Activated T-cell treated with anti-CD3 and anti-CD28 coated beads, Interleukin-2, amount 50 U/mL, for 4 hours (primary cell): Measurements from ENCODE around the gene AXIN1. TPM values are rescaled to one million over a fixed set of nuclear protein-coding genes. Genes with fewer than 3 reads are reported as not detected.

Experiments used
- ATAC-seq, 2 donors: fragments of 200-7000 bp; cut with Tn5 transposase; one replicate each; pipeline ENCODE4 v1.10.0; 2021
- DNase-seq: peaks from one replicate; pipeline ENCODE4 v3.0.0-alpha.2; 2020
- H3K27me3 Mint-ChIP-seq: one replicate; pipeline ENCODE4 v1.8.0; 2021; ENCODE audit warnings: low read depth, mixed read lengths
- H3K36me3 Mint-ChIP-seq: one replicate; pipeline ENCODE4 v1.8.0; 2022; ENCODE audit warnings: mixed read lengths; ENCODE audit not compliant: insufficient read depth
- H3K4me1 Mint-ChIP-seq: one replicate; pipeline ENCODE4 v1.8.0; 2021; ENCODE audit warnings: low read depth, mixed read lengths
- H3K4me3 Mint-ChIP-seq: one replicate; pipeline ENCODE4 v1.8.0; 2021; ENCODE audit warnings: mild to moderate bottlenecking, moderate library complexity, mixed read lengths
- H3K9me3 Mint-ChIP-seq: one replicate; pipeline ENCODE4 v1.8.0; 2021; ENCODE audit warnings: mixed read lengths
- total RNA-seq, 3 donors: library from RNA; stranded (reverse); gene quantifications; one replicate each; pipeline ENCODE4 v1.2.1, GENCODE V29; 2021

The AXIN1 gene
- total RNA-seq, 3 donors from 2014 or later, result 34.1 to 40.4 (median 35.4) TPM

DNA sequence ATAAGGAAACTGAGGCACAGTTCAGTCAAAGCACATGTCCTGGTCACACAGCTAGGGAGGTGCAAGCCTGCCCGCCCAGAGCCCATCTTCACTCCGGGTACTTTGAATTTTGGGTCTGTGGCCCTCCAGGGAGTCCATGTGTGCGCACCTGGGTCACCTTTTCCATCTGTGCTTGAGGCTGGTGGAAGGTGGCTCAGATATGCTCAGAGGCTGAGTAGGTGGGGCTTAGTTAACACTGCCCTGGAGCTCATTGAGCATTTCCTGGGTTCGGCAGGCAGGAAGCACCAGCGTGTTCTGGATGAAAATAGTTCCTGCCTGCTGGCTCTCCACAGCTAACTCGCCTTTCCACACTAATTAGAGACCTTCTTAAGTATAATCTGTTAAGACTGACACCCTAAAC, 98.7 kb downstream of the AXIN1 start:
- ATAC-seq (no peak), DNase-seq (no peak)
- peak overlapping the region; percentile 13 for H3K4me3 Mint-ChIP-seq
- H3K9me3 Mint-ChIP-seq, result no peaks in the 10 kb centered on the region
- H3K36me3 Mint-ChIP-seq, result peaks cover 16% of the 10 kb centered on the region
- H3K27me3 Mint-ChIP-seq, result no peaks in the 10 kb centered on the region
- peaks cover 21% of the 10 kb centered on the region for H3K4me1 Mint-ChIP-seq

DNA sequence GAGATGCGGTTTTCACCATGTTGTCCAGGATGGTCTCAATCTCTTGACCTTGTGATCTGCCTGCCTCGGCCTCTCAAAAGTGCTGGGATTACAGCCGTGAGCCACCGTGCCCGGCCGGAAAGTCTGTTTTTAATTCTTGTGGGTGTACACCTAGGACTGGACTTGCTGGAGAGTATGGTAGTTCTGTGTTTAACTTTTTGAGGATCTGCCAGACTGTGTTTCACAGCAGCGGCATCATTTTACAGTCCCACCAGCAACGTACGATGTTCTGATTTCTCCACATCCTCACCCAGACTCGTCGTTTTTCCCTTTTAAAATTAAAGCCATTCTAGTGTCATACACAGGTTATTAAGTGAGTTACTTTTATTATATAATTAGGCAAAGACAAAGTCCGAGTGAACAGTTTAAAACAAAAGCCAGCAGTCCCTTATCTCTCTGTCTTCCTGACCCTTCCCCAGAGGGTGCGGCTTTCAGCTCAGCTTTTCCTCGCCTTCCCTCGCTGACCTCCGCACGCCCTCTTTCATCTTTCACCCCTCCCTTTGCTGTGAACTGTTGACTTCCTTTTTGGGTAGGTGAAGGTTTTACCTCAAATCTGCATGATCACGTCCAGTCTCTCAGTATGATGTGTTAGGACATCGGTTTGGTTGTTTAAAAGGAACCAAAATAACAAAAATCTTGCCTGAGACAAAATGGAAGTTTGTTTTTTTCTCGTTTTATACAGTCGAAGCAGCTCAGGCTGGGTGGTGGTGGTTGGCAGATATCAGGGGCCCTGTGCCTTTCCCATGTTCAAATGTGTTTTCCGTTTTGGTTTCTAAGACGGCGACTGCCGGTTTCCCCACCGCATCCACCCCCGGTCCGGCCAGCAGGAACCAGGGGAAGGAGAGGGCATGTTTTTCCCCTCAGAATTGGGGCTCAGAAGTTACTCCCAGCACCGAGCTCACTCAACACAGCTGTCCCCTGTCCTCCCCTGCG, 99.9 kb downstream of the AXIN1 start:
- DNase-seq (no peak), ATAC-seq (peak; percentile 74 to 85)
- Mint-ChIP-seq H3K9me3 (no peaks in the 10 kb centered on the region), H3K4me3 (peak overlapping the region; percentile 74), H3K4me1 (peaks cover 21% of the 10 kb centered on the region), H3K36me3 (peaks cover 16% of the 10 kb centered on the region), H3K27me3 (no peaks in the 10 kb centered on the region)

DNA sequence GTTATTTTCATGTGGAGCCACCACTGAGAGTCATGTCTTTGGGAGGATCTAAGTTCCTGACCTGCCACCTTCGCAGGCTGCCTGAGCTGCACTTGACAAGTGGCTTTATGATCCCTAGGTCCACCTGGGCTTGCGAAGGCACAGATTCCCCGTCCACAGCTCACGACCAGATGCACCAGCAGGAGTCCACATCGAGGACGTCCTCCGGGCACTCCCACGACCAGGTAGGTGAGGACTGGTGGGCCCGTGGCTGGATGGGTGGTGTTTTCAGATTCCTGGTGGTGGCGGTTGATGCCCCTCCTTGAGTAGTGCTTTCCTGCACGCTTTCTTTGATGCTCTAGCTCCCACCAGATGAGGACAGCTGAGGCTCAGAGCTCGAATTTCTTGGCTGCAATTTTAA, 103.1 kb downstream of the AXIN1 start:
- Mint-ChIP-seq H3K4me1 (peaks cover 17% of the 10 kb centered on the region), H3K36me3 (peaks cover 12% of the 10 kb centered on the region), H3K27me3 (no peaks in the 10 kb centered on the region), H3K9me3 (no peaks in the 10 kb centered on the region), H3K4me3 (no peak overlapping the region)
- ATAC-seq (no peak), DNase-seq (no peak)

DNA sequence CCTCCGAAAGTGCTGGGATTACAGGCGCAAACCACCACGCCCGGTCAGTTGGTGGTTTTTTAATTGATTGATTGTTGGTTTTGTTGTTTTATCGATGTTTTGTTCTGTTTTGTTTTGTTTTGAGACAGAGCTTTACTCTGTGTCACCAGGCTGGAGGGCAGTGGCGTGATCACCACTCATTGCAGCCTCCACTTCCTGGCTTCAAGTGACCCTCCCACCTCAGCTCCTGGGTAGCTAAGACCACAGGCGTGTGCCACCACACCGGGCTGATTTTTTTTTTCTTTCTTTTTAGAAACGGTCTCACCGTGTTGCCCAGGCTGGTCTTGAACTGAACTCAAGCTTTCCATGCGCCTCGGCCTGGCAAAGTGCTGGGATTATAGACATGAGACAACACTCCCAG, 105.5 kb downstream of the AXIN1 start:
- peaks cover 8% of the 10 kb centered on the region for H3K36me3 Mint-ChIP-seq
- peaks cover 1% of the 10 kb centered on the region for H3K4me1 Mint-ChIP-seq
- H3K9me3 Mint-ChIP-seq, result no peaks in the 10 kb centered on the region
- no peak overlapping the region for H3K4me3 Mint-ChIP-seq
- no peak for DNase-seq
- no peak for ATAC-seq
- H3K27me3 Mint-ChIP-seq, result no peaks in the 10 kb centered on the region

DNA sequence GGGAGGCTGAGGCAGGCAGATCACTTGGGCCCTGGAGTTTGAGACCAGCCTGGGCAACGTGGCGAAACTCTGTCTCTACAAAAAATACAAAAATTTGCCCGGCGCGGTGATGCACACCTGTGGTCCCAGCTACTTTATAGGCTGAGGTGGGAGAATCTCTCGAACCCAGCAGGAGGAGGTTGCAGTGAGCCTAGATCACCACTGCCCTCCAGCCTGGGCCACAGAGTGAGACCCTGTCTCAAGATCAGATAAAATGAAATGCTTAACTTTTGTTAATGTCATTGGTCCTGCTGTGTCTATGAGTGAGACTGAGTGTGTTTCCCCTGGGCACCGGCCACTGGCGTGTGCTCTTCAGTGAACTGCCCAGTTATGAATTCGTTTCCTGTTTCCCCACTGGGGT, 107.4 kb downstream of the AXIN1 start:
- Mint-ChIP-seq H3K4me1 (peaks cover 3% of the 10 kb centered on the region), H3K36me3 (peaks cover 2% of the 10 kb centered on the region), H3K4me3 (no peak overlapping the region), H3K9me3 (no peaks in the 10 kb centered on the region), H3K27me3 (no peaks in the 10 kb centered on the region)
- no peak for ATAC-seq
- no peak for DNase-seq

DNA sequence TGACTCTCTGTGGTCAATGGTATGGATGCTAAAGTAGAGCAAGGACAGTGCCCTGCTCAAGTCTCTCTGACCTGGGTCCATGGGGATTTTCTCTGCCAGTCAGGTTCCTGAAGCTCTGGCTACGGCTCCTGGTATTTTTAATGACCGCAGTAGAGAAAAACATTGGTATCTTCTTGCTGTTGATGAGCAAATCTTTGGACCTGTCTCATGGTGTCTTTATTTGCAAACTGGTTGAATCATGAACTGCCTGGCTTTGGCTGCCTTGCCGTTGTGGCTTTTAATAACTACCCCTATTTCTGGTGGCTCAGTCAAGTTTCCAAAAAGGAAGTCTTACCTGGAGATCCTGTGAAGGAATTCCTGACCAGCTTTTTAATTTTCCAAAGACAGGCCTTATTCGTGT, 109.2 kb downstream of the AXIN1 start:
- Mint-ChIP-seq H3K4me1 (peaks cover 9% of the 10 kb centered on the region), H3K4me3 (no peak overlapping the region), H3K27me3 (no peaks in the 10 kb centered on the region), H3K36me3 (peaks cover 2% of the 10 kb centered on the region), H3K9me3 (no peaks in the 10 kb centered on the region)
- ATAC-seq (no peak), DNase-seq (no peak)

DNA sequence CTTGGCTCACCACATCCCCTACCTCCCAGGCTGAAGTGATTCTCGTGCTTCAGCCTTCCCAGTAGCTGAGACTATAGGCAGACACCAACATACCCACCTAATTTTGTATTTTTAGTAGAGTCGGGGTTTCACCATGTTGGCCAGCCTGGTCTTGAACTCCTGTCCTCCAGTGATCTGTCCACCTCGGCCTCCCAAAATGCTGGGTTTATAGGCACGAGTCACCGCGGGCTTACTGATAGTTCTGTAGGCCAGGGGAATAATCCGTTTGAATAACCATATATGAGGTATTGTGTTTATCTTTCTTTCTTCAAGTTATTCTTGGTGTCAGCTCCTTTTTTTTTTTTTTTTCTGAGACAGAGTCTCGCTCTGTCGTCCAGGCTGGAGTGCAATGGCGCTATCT, 110.2 kb downstream of the AXIN1 start:
- Mint-ChIP-seq H3K27me3 (no peaks in the 10 kb centered on the region), H3K4me3 (no peak overlapping the region), H3K9me3 (no peaks in the 10 kb centered on the region), H3K36me3 (peaks cover 2% of the 10 kb centered on the region), H3K4me1 (peaks cover 10% of the 10 kb centered on the region)
- DNase-seq, result no peak
- no peak for ATAC-seq

DNA sequence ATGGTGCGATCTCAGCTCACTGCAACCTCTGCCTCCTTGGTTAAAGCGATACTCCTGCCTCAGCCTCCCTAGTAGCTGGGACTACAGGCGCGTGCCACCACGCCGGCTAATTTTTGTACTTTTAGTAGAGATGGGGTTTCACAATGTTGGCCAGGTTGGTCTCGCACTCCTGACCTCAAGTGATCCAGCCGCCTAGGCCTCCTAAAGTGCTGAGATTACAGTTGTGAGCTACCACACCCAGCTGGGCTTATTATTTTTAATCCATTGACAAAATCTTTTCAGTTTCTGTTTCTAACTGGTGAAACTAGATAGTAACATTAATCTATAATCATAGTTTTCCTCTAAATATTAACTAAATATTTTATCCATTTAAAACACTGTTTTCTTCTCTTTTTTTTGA, 112.0 kb downstream of the AXIN1 start:
- Mint-ChIP-seq H3K27me3 (no peaks in the 10 kb centered on the region), H3K4me3 (no peak overlapping the region), H3K9me3 (no peaks in the 10 kb centered on the region), H3K36me3 (peaks cover 2% of the 10 kb centered on the region), H3K4me1 (peaks cover 13% of the 10 kb centered on the region)
- no peak for DNase-seq
- no peak for ATAC-seq

DNA sequence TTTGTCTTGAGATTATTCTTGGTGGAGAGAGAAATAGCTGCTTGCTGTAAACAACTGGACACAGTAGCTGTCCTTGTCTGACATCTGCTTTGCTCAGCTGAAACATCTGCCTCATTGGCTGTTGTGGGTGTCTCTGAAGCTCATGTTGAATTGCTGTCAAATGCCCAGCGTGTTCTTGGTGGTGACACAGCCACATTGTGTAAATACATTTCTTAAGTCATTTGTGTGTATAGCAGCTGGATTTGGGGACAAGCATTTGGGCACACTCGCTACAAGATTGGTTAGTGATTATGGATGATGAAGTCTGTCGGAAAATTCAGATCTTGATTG, 112.6 kb downstream of the AXIN1 start:
- Mint-ChIP-seq H3K4me1 (peaks cover 19% of the 10 kb centered on the region), H3K36me3 (no peaks in the 10 kb centered on the region), H3K27me3 (no peaks in the 10 kb centered on the region), H3K4me3 (no peak overlapping the region), H3K9me3 (no peaks in the 10 kb centered on the region)
- ATAC-seq (no peak), DNase-seq (no peak)

Other genes with a start within 250 kb of the AXIN1 start
- 10 to 100 TPM; 48.1 to 60.0 (median 55.9) TPM for gene NPRL3, start 214.1 kb downstream of the AXIN1 start, total RNA-seq
- gene HBZ, start 200.1 kb downstream of the AXIN1 start, total RNA-seq, result under 1 TPM; 0.38 to 0.45 (median 0.43) TPM
- not detected for gene HBM, start 186.7 kb downstream of the AXIN1 start, total RNA-seq
- gene HBA2, start 179.8 kb downstream of the AXIN1 start, total RNA-seq, result not detected
- gene HBA1, start 176.0 kb downstream of the AXIN1 start, total RNA-seq, result 1 to 10 TPM; 1.8 to 2.3 (median 2.3) TPM
- 1 to 10 TPM in 1 of 3 donors, under 1 TPM in 2; 0.43 to 1.6 (median 0.48) TPM for gene HBQ1, start 172.3 kb downstream of the AXIN1 start, total RNA-seq
- gene LUC7L, start 123.3 kb downstream of the AXIN1 start, total RNA-seq, result 10 to 100 TPM; 76.0 to 82.0 (median 76.2) TPM
- 10 to 100 TPM; 14.5 to 19.3 (median 17.3) TPM for gene FAM234A, start 117.9 kb downstream of the AXIN1 start, total RNA-seq
- gene RGS11, start 76.8 kb downstream of the AXIN1 start, total RNA-seq, result under 1 TPM in 1 of 3 donors, not detected in 2; 0.18 TPM
- gene ARHGDIG, start 72.1 kb downstream of the AXIN1 start, total RNA-seq, result not detected
- not detected for gene PDIA2, start 69.6 kb downstream of the AXIN1 start, total RNA-seq
- 100 to 1,000 TPM; 124 to 136 (median 128) TPM for gene MRPL28, start 17.8 kb upstream of the AXIN1 start, total RNA-seq
- 10 to 100 TPM; 33.4 to 39.1 (median 34.0) TPM for gene PGAP6, start 29.3 kb upstream of the AXIN1 start, total RNA-seq
- gene NME4, start 44.5 kb upstream of the AXIN1 start, total RNA-seq, result 10 to 100 TPM; 46.1 to 78.9 (median 52.7) TPM
- gene DECR2, start 49.2 kb upstream of the AXIN1 start, total RNA-seq, result 10 to 100 TPM; 16.9 to 19.1 (median 17.8) TPM
- gene RAB11FIP3, start 72.9 kb upstream of the AXIN1 start, total RNA-seq, result 10 to 100 TPM; 28.2 to 31.3 (median 28.8) TPM
- 100 to 1,000 TPM; 134 to 164 (median 153) TPM for gene CAPN15, start 175.0 kb upstream of the AXIN1 start, total RNA-seq
- under 1 TPM; 0.08 to 0.11 (median 0.10) TPM for gene PRR35, start 207.7 kb upstream of the AXIN1 start, total RNA-seq
- under 1 TPM; 0.13 to 0.18 (median 0.16) TPM for gene NHLRC4, start 214.3 kb upstream of the AXIN1 start, total RNA-seq
- 10 to 100 TPM; 45.0 to 47.8 (median 46.1) TPM for gene PIGQ, start 217.2 kb upstream of the AXIN1 start, total RNA-seq
- 10 to 100 TPM; 13.4 to 15.7 (median 14.6) TPM for gene RAB40C, start 237.3 kb upstream of the AXIN1 start, total RNA-seq